Activated T-helper 1 cell treated with anti-CD3 and anti-CD28 coated beads, Interleukin-2, amount 50 U/mL, for 16 hours (primary cell): Measurements from ENCODE around the gene MOCS3.

Source experiments
- DNase-seq, 2 donors: peaks; one replicate each; pipeline ENCODE4 v3.0.0-alpha.2; 2020; ENCODE audit warnings: low read depth in 1 of 2, low spot score in 1 of 2

Gene MOCS3, protein sequence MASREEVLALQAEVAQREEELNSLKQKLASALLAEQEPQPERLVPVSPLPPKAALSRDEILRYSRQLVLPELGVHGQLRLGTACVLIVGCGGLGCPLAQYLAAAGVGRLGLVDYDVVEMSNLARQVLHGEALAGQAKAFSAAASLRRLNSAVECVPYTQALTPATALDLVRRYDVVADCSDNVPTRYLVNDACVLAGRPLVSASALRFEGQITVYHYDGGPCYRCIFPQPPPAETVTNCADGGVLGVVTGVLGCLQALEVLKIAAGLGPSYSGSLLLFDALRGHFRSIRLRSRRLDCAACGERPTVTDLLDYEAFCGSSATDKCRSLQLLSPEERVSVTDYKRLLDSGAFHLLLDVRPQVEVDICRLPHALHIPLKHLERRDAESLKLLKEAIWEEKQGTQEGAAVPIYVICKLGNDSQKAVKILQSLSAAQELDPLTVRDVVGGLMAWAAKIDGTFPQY

GRCh38 chr20:50958615-50959542 lies at the start of gene MOCS3:
TSS of gene MOCS3 (plus strand) at chr20:50958818. CDS start at chr20:50958843, 25 bp downstream.
- peak; percentile 62 to 77 for DNase-seq

DNA sequence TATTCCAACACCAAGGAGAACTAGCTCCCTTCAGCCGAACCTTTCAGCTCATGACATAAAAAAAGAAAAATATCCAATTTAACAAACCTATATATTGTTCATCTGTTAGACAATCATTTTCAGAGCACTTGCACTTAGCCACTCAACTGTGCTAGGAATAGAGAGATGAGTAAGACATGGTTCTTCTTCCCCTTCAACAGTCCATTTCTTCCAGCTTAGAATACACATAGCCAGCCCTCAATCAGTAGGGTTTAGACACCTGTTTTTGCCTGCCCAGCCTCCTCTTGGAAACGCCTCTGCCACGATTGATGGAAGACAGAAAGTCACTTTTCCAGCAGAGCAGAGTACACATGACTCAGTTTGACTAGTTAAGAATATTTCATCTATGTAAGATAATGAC lies 49.2 kb upstream of the MOCS3 start:
- no peak for DNase-seq

DNA sequence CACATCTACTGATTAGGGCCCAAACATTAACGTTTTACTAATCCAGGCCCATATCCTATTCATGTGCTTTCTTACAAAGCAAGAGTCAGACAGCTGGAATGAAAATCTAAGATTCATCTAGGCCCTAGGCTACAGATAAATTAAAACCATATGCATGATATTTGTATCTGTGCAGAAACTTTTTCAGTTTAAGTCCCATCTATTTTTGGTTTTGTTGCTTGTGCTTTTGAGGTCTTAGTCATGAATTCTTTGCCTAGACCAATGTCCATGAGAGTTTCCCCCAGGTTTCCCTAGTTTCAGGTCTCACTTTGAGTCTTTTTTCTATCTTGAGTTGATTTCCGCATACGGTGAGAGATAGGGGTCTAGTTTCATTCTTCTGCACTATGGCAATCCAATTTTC lies 47.6 kb upstream of the MOCS3 start:
- no peak for DNase-seq

DNA sequence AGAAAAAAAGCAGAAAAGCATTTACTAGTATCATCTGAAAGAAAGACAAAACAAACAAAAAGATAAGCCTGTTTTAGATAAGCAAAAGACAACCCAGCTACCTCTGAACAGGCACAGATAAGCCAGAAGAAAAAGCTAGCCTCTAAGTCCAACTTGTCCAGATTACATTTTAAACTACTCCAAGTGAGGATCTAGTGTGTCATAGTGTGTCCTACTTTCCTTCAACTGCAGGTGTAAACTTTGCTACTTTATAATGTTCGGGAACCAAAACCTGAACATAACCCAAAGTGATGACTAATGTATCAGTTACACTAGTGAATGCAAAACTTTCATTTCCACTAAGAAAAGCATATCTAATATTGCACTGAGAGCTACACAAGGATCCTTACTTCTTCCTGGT lies 46.9 kb upstream of the MOCS3 start:
- DNase-seq = no peak

DNA sequence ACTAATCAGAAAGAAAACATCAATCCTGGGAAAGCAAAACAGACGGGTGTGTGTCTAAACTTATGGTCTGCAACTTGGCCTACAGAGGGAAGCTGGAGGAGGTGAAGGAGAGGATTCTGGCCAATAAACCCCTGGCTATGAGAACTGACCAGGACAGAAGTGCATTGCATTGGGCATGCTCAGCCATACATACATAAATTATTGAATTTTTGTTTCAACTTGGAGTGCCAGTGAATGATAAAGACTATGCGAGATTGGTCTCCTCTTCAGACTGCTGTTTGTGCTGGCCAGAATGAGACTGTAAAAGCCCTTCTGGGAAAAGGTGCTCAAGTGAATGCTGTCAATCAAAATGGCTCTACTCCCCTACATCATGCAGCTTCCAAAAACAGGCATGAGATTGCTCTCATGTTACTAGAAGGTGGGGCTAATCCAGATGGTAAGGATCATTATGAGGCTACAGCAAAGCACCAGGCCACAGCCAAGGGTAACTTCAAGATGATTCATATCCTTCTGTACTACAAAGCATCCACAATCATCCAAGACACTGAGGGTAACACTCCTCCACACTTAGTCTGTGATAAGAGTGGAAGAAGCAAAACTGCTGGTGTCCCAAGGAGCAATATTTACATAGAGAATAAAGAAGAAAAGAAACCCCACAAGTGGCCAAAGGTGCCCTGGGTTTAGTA lies 44.8 kb upstream of the MOCS3 start:
- no peak for DNase-seq

- DNase-seq = no peak
Observed at GRCh38 chr20:50915424-50915823, 43.2 kb upstream of the MOCS3 start.

- DNase-seq = no peak
Observed at GRCh38 chr20:50916257-50916656, 42.4 kb upstream of the MOCS3 start.

GRCh38 chr20:50916934-50917333 lies 41.7 kb upstream of the MOCS3 start:
- DNase-seq = no peak

- no peak for DNase-seq
Observed at GRCh38 chr20:50918403-50918802, 40.2 kb upstream of the MOCS3 start.

GRCh38 chr20:50919567-50919966 lies 39.1 kb upstream of the MOCS3 start:
- DNase-seq = no peak

GRCh38 chr20:50920997-50921396 lies 37.6 kb upstream of the MOCS3 start:
- no peak for DNase-seq

DNA sequence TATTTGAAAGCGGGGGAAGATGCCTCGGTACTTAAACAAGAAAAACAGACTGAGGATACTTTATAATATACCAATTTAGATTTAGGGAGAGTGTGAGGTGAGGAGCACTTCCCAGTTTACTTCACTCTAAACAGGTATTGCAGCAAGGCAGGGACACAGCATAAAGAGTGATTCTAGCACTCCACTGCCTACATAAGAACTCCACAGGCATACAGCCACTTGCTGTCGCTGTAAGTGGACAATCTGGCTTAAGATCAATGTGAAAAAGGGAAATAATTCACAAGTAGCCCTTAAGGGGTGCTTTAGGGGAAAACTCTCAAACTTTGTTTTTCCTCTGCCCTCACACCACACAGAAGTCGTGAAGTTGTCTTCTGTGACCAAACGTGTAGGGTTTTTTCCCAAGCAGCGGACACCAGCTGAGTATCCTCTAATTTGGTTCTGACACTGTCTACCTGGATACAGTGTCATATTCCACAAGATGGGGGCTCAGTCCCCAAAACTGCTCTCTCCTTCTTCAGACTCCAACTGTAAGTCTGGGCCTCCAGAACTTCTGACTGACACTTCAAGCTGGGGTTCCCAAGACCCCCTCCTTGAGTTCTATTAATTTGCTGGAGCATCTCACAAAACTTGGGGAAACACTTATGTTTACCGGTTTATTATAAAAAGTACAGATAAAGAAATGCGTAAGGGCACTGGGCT lies 36.7 kb upstream of the MOCS3 start:
- DNase-seq = no peak

- no peak for DNase-seq
Observed at GRCh38 chr20:50924261-50924920, 34.2 kb upstream of the MOCS3 start.

GRCh38 chr20:50926530-50926929 lies 32.1 kb upstream of the MOCS3 start:
- DNase-seq = no peak

DNA sequence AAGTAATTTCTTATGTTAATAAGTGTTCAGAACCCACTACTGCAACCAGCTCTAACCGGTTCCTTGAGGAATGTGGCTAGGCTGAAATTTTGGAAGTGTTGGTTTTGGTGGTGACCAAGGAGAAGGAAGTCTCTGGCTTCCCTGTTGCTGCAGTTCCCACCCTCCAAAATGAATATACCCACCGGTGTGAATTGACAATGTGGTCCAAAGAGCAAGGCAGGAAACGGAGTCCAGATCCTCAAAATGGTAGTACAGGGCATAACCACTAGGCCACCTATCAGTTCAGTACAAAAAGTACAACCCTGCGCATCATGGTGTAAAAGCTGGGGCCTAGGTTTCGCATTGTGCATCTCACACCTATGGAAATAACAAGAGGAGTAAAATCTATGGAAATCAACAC lies 30.1 kb upstream of the MOCS3 start:
- no peak for DNase-seq

GRCh38 chr20:50929299-50930138 lies 29.1 kb upstream of the MOCS3 start:
- DNase-seq = peak; percentile 76 to 80

DNA sequence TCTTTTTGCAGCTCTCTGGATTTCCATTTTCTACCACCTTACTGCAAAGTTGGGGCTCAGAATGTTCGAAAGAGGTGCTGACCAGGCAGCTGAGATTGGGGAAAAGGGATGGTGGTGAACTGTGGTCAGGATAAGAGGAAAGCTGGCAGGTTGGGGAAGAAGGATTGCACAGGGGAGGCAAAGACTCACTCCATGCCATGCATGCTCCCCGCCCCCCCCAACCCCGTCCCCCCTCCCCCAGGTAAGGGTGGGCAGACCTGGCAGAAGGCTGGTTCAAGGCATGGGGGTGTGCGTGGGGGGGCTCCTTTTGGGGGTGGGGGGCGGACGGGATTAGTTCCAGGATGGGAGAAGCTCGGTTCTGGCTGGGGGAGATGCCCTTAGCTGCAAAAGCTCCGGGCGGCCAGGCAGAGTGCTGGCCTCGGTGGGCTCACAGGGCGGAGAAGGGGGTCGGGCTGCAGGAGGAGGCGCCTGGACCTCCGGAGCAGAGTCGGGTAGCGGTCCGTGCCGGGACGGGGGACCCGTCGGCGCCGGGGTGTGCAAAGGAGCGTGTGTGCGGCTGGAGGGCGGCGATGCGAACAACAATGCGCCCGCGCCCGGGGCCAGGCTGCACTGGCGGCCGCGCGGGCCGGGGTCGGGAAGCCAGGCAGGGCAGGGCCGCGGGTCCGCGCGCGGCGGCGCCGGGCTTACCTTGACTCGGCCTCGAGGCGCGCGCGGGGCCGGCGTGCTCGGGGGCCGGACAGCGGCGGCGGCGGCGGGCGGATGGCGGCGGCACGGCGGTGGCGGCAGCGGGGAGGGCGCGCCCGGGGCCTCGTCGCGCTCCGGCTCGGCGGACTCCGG lies 28.3 kb upstream of the MOCS3 start:
- DNase-seq = no peak

DNA sequence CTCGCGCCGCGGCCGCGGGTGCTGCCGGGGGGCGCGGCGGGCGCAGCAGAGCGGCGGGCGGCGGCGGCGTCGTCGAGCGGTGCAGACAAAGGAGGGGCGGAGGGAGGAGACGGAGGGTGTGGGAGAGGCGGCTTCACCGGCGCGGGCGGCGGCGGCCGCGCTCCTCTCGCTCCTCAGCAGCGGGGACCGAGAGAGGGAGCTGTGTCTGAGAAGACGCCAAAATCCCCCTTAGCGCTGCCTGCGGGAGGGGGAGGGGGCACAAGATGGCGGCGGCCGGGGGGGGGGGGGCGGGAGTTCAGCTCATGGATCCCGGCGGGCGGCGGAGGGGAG lies 27.7 kb upstream of the MOCS3 start:
- peak in 1 of 2 donors; percentile 64 for DNase-seq
